Stimulated activated CD8-positive, alpha-beta memory T cell treated with anti-CD3 and anti-CD28 coated beads, Interleukin-4, amount 100 ng/mL, for 24 hours (primary cell): ENCODE measurements around the gene RAD51B.

ENCODE experiments used
- DNase-seq: peaks from one replicate; pipeline ENCODE4 v3.0.0-alpha.2; 2020; ENCODE audit warnings: low read depth

Gene RAD51B

GRCh38 chr14:68528040-68528687 is 708.6 kb downstream of the RAD51B start:
- DNase-seq = no peak

DNA sequence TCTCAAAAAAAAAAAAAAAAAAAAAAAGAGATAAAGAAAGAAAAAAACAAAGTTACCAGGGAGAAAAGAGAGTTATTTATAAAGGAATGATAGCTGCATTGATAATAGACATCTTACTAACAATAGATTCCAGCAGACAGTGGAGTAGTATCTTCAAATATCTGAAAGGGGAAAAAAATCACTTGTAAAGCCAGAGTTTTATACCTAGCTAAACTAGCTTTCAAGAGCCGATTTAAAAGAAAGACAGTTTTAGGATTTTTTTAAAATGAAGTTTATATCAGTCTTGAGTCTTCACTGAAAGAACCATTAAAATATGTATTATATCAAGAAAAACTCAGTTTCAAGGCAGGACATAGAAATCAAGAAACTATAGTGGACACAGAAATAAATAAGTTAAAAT is 710.9 kb downstream of the RAD51B start:
- DNase-seq = no peak

DNA sequence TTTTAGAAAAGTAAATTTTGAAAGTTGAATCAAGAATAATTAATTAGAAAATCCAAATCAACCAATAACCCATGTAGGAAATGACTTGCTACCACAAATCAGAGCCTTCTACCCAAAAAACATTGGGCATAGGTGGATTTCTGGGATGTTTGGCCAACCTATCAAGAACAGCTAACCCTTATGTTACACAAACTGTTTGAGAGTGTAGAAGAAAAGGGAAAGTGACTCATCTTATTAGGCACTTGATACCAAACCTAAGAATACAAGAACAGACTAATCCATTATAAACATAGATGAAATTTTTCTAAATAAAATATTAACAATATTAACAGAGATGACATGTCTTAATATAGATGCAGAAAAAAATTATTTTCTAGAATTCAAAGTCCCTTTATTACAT is 712.9 kb downstream of the RAD51B start:
- DNase-seq = no peak

- DNase-seq = no peak
Observed at GRCh38 chr14:68534276-68534675, 714.7 kb downstream of the RAD51B start.

DNA sequence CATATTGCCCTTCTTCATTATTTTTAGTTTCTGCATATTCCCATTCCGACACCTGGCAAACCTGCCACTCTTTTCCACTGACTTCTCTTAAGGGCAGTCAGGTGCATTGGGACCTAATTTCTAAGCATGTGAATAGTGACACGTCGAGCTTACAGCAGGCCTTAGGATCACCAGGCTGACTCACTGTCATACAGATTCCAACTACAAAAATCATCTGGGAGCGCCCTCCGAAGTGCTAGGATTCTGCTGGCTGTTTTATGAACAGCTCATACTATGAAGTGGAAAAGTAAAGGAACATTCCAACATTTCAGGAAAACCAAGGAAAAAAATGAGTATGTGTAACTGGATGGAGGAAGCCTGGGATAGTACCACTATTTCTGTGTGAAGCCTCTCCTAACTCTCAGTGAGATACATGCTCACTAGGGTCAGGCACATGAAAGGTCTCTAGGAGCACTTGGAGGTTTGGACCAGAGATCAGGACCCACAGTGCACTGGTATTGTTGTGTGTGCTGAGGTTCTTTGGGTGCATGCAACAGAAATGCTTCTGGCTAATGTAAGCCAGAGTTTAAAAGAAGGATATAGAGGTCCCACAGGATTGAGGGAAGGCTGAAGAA is 715.9 kb downstream of the RAD51B start:
- no peak for DNase-seq

DNA sequence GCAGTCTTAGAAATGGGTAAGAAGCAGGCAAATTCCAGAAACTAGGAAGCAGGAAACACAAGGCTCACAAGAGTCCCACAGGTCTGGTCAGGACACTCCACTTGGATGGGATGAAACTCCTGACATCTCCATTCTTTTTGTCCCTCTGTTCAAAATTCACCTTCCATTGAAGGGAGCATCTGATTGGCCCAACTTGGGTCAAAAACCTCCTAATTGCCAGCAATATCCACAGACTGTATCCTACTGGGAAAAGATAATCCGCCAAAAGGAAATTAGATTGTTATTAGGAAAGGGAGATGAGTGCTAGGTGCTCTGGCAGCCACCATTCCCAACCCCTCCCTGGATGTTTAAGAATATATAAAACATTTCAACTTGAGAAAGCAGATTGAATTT is 716.4 kb downstream of the RAD51B start:
- DNase-seq = no peak

DNA sequence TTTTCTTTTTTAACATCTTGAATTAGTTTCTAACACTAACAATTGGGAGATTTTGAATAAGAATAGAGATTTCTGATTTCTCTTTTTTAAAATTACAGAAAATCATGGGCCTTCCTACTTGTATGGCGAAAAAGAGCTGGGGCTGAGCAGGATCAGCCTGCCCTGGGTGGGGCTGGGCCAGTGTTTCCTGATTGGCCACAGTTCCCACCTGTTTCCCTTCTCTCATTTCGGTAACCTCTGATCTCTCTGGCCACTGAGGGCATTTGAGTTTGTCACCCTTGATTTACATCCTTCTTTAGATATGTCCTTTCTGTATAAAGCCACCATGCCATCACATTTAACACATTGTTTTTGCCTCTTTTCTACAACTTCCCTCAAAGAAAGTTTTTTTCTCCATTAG is 719.1 kb downstream of the RAD51B start:
- no peak for DNase-seq

GRCh38 chr14:68539241-68539737 is 719.7 kb downstream of the RAD51B start:
- no peak for DNase-seq

DNA sequence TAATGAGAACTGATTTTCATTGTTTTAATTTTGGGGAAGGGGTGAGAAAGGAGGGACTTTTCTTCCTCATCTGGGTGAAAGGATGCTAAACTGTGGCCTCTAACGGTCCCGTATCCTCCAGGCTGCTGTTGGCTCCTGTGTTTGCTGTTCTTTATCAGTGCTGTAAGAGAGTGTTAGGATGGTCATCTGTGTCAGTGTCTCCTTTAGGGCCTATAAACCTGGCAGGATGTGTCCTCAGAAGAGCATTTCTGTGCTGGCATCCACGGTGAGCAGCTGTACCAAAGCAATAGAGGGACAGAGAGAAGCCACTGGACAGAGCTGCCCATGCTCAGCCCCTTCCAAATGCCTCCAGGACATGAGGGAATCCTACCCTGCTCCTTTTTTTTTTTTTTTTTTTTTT is 720.2 kb downstream of the RAD51B start:
- no peak for DNase-seq

GRCh38 chr14:68541178-68541896 is 721.8 kb downstream of the RAD51B start:
- no peak for DNase-seq

GRCh38 chr14:68542346-68542745 is 722.8 kb downstream of the RAD51B start:
- DNase-seq = no peak

- DNase-seq = no peak
Observed at GRCh38 chr14:68543516-68543915, 723.9 kb downstream of the RAD51B start.

- no peak for DNase-seq
Observed at GRCh38 chr14:68544081-68544892, 724.7 kb downstream of the RAD51B start.

- no peak for DNase-seq
Observed at GRCh38 chr14:68546839-68547238, 727.3 kb downstream of the RAD51B start.

- DNase-seq = no peak
Observed at GRCh38 chr14:68547305-68548193, 728.0 kb downstream of the RAD51B start.

DNA sequence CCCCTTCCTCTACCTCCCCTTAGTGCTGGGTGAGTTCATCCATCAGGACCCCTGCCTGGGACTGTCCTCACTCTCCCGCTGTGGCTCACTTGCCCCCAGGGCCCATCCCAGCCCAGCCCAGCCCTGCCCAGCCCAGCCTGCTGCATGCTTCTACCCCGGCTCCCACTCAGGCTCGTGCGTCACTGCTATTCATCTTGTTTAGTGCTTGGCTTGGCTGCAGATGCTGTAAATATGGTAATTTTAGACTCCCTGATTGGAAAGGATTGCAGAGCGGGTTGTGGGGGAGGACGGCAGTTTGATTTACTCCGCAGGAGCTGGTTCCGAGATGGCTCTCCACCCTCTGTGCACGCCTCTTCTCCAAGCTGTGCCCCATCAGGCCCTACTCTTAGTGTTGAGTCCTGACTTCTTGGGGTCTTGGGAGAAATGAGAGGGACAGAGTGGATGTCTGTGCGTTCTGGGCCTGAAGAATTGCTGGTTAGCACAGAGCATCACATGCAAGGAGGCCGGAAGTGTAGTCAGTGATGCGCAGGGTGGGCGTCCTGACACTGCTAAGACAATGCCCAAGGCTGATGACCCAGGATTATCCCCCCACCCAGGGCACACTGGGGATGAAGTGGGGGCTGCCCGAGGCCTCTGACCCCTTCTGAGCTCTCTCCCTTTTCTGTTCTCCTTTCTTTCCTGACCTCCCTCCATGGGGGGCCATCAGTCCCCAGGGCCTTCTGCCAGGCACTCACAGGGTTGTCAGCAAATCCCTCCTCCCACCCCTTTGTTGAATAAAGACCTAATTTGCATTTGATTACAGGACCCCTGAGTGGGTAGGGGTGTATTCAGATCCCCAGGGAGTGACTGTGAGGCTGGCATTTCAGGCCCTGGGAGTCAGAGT is 728.9 kb downstream of the RAD51B start:
- no peak for DNase-seq

GRCh38 chr14:68550338-68550715 is 730.7 kb downstream of the RAD51B start:
- no peak for DNase-seq

DNA sequence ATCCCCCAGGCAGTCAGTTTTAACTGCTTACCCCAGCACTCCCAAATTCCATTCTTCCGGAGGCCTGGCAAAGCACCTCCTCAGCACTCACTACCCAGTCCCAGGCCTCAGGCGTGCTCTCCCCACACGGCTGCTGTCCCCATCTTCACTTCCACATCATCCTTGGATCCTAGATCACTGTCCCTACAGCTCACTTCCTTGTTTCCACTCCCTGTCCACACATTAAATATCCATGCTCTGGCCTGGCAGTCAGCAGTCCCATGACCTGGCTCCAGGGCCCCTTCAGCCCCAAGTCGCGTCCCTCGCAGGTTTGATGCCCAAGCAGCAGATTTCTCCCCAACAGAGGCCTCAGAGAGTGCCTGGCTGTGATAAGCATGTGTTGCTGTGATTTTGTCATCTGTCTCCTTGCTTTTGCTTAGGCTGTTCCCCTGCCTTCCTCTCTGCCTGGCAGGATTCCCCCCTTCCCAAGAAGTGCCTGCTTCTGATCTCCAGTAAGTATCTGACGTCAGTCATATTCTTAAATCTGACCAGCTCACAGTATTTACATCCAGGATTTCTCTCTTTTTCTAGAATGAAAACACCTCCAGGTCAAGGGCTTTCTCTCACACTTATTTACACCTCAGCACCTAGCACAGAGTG is 731.6 kb downstream of the RAD51B start:
- DNase-seq = no peak

DNA sequence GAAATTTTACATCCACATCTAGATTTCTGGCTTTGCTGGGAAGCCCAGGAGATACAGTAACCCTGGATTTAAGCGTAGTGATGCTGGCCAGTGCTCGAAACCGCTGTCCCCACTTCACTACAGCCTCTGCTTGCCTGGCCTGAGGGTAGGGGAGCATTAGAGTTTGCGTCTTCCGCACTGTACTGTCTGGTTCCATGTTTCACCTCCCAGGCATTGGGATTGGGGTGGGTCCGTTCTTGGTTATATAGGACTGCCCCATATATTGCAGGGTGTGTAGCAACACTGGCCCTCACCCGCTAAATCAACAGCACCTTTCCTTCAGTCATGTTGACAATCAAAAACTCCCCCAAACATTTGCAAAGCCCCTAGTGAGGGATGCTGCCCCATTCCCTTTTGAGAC is 732.5 kb downstream of the RAD51B start:
- DNase-seq = no peak

DNA sequence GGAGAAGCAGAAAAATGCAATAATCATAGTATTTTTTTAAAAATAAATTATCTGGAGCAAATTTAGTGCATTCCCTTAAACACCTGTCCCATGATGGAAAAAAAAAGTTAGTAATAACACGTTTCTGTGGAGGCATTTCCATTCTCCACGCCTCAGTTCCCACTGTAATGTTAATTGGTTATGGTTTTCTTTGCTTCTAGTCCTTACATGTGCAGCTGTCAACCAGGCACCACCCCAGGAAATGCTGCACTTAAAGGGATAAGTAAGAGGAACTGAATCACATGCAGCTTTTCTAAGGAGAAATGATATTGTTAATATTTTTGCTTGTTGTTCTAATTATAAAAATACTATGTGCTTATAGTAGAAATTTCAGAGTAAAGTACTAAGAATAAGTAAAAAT is 733.0 kb downstream of the RAD51B start:
- DNase-seq = no peak
